Amygdala (tissue), 56 donors: ENCODE results near the gene ZMIZ1.

Experiments
- DNase-seq, 56 donors: peaks; one replicate each; lab custom pipeline; 2025; lab: John Stamatoyannopoulos, UW

ZMIZ1 gene

GRCh38 chr10:79209831-79210230 lies 141.1 kb downstream of the ZMIZ1 start:
- DNase-seq, result no peak

- no peak for DNase-seq
These were observed 141.9 kb downstream of the ZMIZ1 start for GRCh38 chr10:79210672-79211071.

- DNase-seq, result no peak
These were observed 142.8 kb downstream of the ZMIZ1 start for GRCh38 chr10:79211616-79212015.

GRCh38 chr10:79215531-79215930 lies 146.8 kb downstream of the ZMIZ1 start:
- DNase-seq, result no peak

- peak in 8 of 56 donors; percentile 24 to 38 (median 30) for DNase-seq
These were observed 150.7 kb downstream of the ZMIZ1 start for GRCh38 chr10:79219322-79219957.

- DNase-seq, result no peak
These were observed 151.5 kb downstream of the ZMIZ1 start for GRCh38 chr10:79220307-79220706.

- peak in 37 of 56 donors; percentile 17 to 87 (median 61) for DNase-seq
These were observed 152.6 kb downstream of the ZMIZ1 start for GRCh38 chr10:79221110-79222051.

- no peak for DNase-seq
These were observed 153.4 kb downstream of the ZMIZ1 start for GRCh38 chr10:79222186-79222585.

GRCh38 chr10:79223091-79224048 lies 154.6 kb downstream of the ZMIZ1 start:
- peak in 40 of 56 donors; percentile 19 to 78 (median 58) for DNase-seq

GRCh38 chr10:79224263-79224949 lies 155.6 kb downstream of the ZMIZ1 start:
- DNase-seq, result no peak

GRCh38 chr10:79224992-79225391 lies 156.2 kb downstream of the ZMIZ1 start:
- no peak for DNase-seq

- no peak for DNase-seq
These were observed 157.9 kb downstream of the ZMIZ1 start for GRCh38 chr10:79226391-79227245.

- DNase-seq, result no peak
These were observed 160.3 kb downstream of the ZMIZ1 start for GRCh38 chr10:79229071-79229541.

GRCh38 chr10:79229830-79230327 lies 161.1 kb downstream of the ZMIZ1 start:
- no peak for DNase-seq

- no peak for DNase-seq
These were observed 161.6 kb downstream of the ZMIZ1 start for GRCh38 chr10:79230328-79230830.

GRCh38 chr10:79230850-79231249 lies 162.1 kb downstream of the ZMIZ1 start:
- no peak for DNase-seq

- DNase-seq, result no peak
These were observed 163.1 kb downstream of the ZMIZ1 start for GRCh38 chr10:79231908-79232307.

GRCh38 chr10:79232864-79233263 lies 164.1 kb downstream of the ZMIZ1 start:
- peak in 1 of 56 donors; percentile 10 for DNase-seq
